Fibroblast of lung (primary cell): ENCODE results near the gene EPS8. TPM values are rescaled to one million over a fixed set of nuclear protein-coding genes. Genes with fewer than 3 reads are reported as not detected.

ENCODE experiments used
- DNase-seq, 2 donors: peaks; one replicate each; pipeline versions ENCODE4 v3.0.0 to v3.0.0-alpha.2; 2010; ENCODE audit warnings: low read depth in 2 of 2
- H2AFZ ChIP-seq: 2 replicates; pipeline ENCODE4 v1.5.1; 2012; ENCODE audit warnings: low read length, control low read depth, inconsistent platforms
- H3K27ac ChIP-seq: 2 replicates; pipeline ENCODE4 v1.5.1; 2011; ENCODE audit warnings: low read length, control low read depth; ENCODE audit not compliant: insufficient read depth
- H3K27me3 ChIP-seq: 2 replicates; pipeline ENCODE4 v1.5.1; 2011; ENCODE audit warnings: mild to moderate bottlenecking, low read length; ENCODE audit not compliant: control insufficient read depth, insufficient read depth
- H3K36me3 ChIP-seq: 2 replicates; pipeline ENCODE4 v1.5.1; 2011; ENCODE audit warnings: low read length; ENCODE audit not compliant: control insufficient read depth, insufficient read depth
- H3K4me1 ChIP-seq: 2 replicates; pipeline ENCODE4 v1.5.1; 2011; ENCODE audit warnings: low read length; ENCODE audit not compliant: control insufficient read depth, insufficient read depth; ENCODE audit errors: extremely low read depth
- H3K4me2 ChIP-seq: 2 replicates; pipeline ENCODE4 v1.5.1; 2011; ENCODE audit warnings: low read length, control low read depth; ENCODE audit not compliant: insufficient read depth; ENCODE audit errors: extremely low read depth
- H3K4me3 ChIP-seq, 4 experiments: fragments of 200-600 bp in 1 of 4; sonication (generic) in 1 of 4; replicated peaks in 1 of 4; 2 replicates each; pipeline ENCODE4 v1.5.1; 2011 to 2016; ENCODE audit warnings: low read length in 4 of 4, low read depth in 3 of 4, mild to moderate bottlenecking in 3 of 4, control low read depth in 2 of 4, inconsistent platforms in 1 of 4, mixed read lengths in 1 of 4; ENCODE audit not compliant: insufficient read depth in 1 of 4; ENCODE audit errors: control extremely low read depth in 1 of 4
- H3K79me2 ChIP-seq: 2 replicates; pipeline ENCODE4 v1.5.1; 2012; ENCODE audit warnings: mild to moderate bottlenecking, low read length, inconsistent platforms; ENCODE audit not compliant: control insufficient read depth, insufficient read depth
- H3K9ac ChIP-seq: 2 replicates; pipeline ENCODE4 v1.5.1; 2011; ENCODE audit warnings: mild to moderate bottlenecking, low read length, control low read depth; ENCODE audit not compliant: insufficient read depth
- H3K9me3 ChIP-seq: 2 replicates; pipeline ENCODE4 v1.5.1; 2012; ENCODE audit warnings: low read depth, low read length; ENCODE audit not compliant: control insufficient read depth, insufficient read depth
- H4K20me1 ChIP-seq: 2 replicates; pipeline ENCODE4 v1.5.1; 2011; ENCODE audit warnings: low read length; ENCODE audit not compliant: control insufficient read depth, insufficient read depth; ENCODE audit errors: extremely low read depth
- CTCF ChIP-seq, 2 donors: IDR thresholded peaks in 1 of 2; conservative IDR thresholded peaks in 1 of 2; 1 replicate in 1 of 2; 2 replicates in 1 of 2; pipeline ENCODE4 v1.5.1; 2011 to 2012; ENCODE audit warnings: low read length in 2 of 2, control low read depth in 1 of 2, inconsistent platforms in 1 of 2, low read depth in 1 of 2, mild to moderate bottlenecking in 1 of 2
- EZH2 ChIP-seq: IDR thresholded peaks from 2 replicates; pipeline ENCODE4 v1.5.1; 2012; ENCODE audit warnings: low read length, control low read depth, mild to moderate bottlenecking; ENCODE audit errors: missing control alignments
- polyA plus RNA-seq, 2 donors: library from polyadenylated mRNA; depleted of rRNA in 1 of 2; stranded (reverse) in 1 of 2; unstranded in 1 of 2; fragments of >200 nt; gene quantifications; 2 replicates each; pipeline ENCODE4 v1.2.1, GENCODE V29; 2011 to 2012; ENCODE audit warnings: missing spikeins in 1 of 2
- total RNA-seq: library from RNA; depleted of rRNA; stranded (reverse); fragments of >200 nt; gene quantifications from 2 replicates; pipeline ENCODE4 v1.2.1, GENCODE V29; 2014

The EPS8 gene
- total and polyA plus RNA-seq, 2 donors (not counting 1 experiment from before 2014, with no cell fraction given), result 96.3 to 108 TPM

- H3K36me3 ChIP-seq, result no peaks in the 10 kb centered on the region
- no peak overlapping the region for H3K27ac ChIP-seq
- H2AFZ ChIP-seq, result no peak overlapping the region
- DNase-seq, result no peak
- no peak overlapping the region for H3K4me3 ChIP-seq
- TF ChIP-seq CTCF (conservative IDR thresholded peaks at IDR 0.05 in 1 of 2, IDR thresholded peaks at IDR 0.05 in 1 of 2; ENCODE audit: low read depth in 1 of 2, low read length in 2 of 2) (no peak), EZH2 (no peak)
- no peak overlapping the region for H3K4me2 ChIP-seq
- no peaks in the 10 kb centered on the region for H3K79me2 ChIP-seq
- no peaks in the 10 kb centered on the region for H3K27me3 ChIP-seq
- no peaks in the 10 kb centered on the region for H3K9me3 ChIP-seq
- H4K20me1 ChIP-seq, result no peaks in the 10 kb centered on the region
- H3K9ac ChIP-seq, result no peak overlapping the region
- H3K4me1 ChIP-seq, result no peaks in the 10 kb centered on the region
These were observed 137.8 kb downstream of the EPS8 start for GRCh38 chr12:15651371-15651770.

- H3K9me3 ChIP-seq, result no peaks in the 10 kb centered on the region
- H3K36me3 ChIP-seq, result no peaks in the 10 kb centered on the region
- no peak for TF ChIP-seq CTCF (conservative IDR thresholded peaks at IDR 0.05 in 1 of 2, IDR thresholded peaks at IDR 0.05 in 1 of 2; ENCODE audit: low read depth in 1 of 2, low read length in 2 of 2)
- TF ChIP-seq EZH2, result no peak
- no peak overlapping the region for H3K27ac ChIP-seq
- peak in 1 of 2 donors; percentile 34 for DNase-seq
- no peaks in the 10 kb centered on the region for H3K79me2 ChIP-seq
- no peaks in the 10 kb centered on the region for H3K4me1 ChIP-seq
- H2AFZ ChIP-seq, result no peak overlapping the region
- H3K9ac ChIP-seq, result no peak overlapping the region
- H3K4me3 ChIP-seq, result no peak overlapping the region
- H4K20me1 ChIP-seq, result no peaks in the 10 kb centered on the region
- no peak overlapping the region for H3K4me2 ChIP-seq
- no peaks in the 10 kb centered on the region for H3K27me3 ChIP-seq
These were observed 138.6 kb downstream of the EPS8 start for GRCh38 chr12:15650399-15651128.

- no peak overlapping the region for H3K4me2 ChIP-seq
- H3K9me3 ChIP-seq, result no peaks in the 10 kb centered on the region
- H3K4me1 ChIP-seq, result no peaks in the 10 kb centered on the region
- H3K79me2 ChIP-seq, result no peaks in the 10 kb centered on the region
- TF ChIP-seq CTCF (conservative IDR thresholded peaks at IDR 0.05 in 1 of 2, IDR thresholded peaks at IDR 0.05 in 1 of 2; ENCODE audit: low read depth in 1 of 2, low read length in 2 of 2) (no peak), EZH2 (no peak)
- H3K9ac ChIP-seq, result no peak overlapping the region
- no peak overlapping the region for H2AFZ ChIP-seq
- no peaks in the 10 kb centered on the region for H3K36me3 ChIP-seq
- DNase-seq, result peak in 1 of 2 donors; percentile 37
- no peak overlapping the region for H3K4me3 ChIP-seq
- no peak overlapping the region for H3K27ac ChIP-seq
- no peaks in the 10 kb centered on the region for H4K20me1 ChIP-seq
- no peaks in the 10 kb centered on the region for H3K27me3 ChIP-seq
These were observed 139.8 kb downstream of the EPS8 start for GRCh38 chr12:15649347-15649746.
